Adrenal gland (tissue), 5 donors: ENCODE data around the gene TNXB.
"Not testable (repeated sequence)": the region's sequence is repeated elsewhere in the genome, so short reads cannot be mapped to it uniquely, and the experiment has no call there.

Source experiments
- POLR2A ChIP-seq, 2 donors: fragments of 450-650 bp; IDR thresholded peaks; one replicate each; pipeline ENCODE4 v1.6.1; 2017; ENCODE audit warnings: antibody characterized with exemption in 2 of 2, mild to moderate bottlenecking in 2 of 2, moderate library complexity in 1 of 2
- TF ChIP-seq, protein P1 (sequence below), 6 experiments: fragments of 450-650 bp in 4 of 6; fragments of 200-600 bp in 2 of 6; sonication (generic) in 1 of 6; IDR thresholded peaks; 1 replicate in 5 of 6; 2 replicates in 1 of 6; pipeline versions ENCODE4 v1.5.1 to v1.8.0; 2016 to 2021; ENCODE audit warnings: antibody characterized with exemption in 6 of 6, mild to moderate bottlenecking in 2 of 6, moderate library complexity in 1 of 6
- donor health status: DM: no; HTN: no; CAD: no.

DNA sequence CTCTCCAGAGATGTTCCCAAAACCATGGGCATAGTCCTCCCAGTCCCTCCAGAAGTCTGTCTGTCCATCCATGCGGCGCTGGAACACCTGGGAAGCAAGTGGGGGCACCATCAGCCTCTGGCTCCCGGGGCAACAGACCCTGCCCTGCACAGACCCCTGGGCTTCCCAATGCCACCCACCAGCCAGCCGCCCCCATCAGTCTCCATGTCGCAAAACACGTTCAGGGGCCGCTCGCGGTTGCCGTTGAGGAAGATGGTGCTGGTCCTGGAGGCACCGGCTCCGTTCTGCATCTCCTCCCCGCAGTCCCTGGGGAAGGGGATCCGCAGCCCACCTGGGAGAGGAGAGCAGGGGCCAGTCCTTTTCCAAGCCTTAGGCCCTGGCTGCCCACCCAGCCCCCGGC lies 66.9 kb downstream of the TNXB start:
- TF ChIP-seq, protein P1, sequence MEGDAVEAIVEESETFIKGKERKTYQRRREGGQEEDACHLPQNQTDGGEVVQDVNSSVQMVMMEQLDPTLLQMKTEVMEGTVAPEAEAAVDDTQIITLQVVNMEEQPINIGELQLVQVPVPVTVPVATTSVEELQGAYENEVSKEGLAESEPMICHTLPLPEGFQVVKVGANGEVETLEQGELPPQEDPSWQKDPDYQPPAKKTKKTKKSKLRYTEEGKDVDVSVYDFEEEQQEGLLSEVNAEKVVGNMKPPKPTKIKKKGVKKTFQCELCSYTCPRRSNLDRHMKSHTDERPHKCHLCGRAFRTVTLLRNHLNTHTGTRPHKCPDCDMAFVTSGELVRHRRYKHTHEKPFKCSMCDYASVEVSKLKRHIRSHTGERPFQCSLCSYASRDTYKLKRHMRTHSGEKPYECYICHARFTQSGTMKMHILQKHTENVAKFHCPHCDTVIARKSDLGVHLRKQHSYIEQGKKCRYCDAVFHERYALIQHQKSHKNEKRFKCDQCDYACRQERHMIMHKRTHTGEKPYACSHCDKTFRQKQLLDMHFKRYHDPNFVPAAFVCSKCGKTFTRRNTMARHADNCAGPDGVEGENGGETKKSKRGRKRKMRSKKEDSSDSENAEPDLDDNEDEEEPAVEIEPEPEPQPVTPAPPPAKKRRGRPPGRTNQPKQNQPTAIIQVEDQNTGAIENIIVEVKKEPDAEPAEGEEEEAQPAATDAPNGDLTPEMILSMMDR (IDR thresholded peaks at IDR 0.05) = not testable (repeated sequence)
- TF ChIP-seq POLR2A (IDR thresholded peaks at IDR 0.05) = peak in 1 of 2 donors; percentile 15
